ENCODE data around the gene RASAL2. TPM values are rescaled to one million over a fixed set of nuclear protein-coding genes. Genes with fewer than 3 reads are reported as not detected.

RASAL2 gene
- total and polyA plus RNA-seq, 4 experiments from 2014 or later = 0.28 to 0.32 TPM; not detected in 2

DNA sequence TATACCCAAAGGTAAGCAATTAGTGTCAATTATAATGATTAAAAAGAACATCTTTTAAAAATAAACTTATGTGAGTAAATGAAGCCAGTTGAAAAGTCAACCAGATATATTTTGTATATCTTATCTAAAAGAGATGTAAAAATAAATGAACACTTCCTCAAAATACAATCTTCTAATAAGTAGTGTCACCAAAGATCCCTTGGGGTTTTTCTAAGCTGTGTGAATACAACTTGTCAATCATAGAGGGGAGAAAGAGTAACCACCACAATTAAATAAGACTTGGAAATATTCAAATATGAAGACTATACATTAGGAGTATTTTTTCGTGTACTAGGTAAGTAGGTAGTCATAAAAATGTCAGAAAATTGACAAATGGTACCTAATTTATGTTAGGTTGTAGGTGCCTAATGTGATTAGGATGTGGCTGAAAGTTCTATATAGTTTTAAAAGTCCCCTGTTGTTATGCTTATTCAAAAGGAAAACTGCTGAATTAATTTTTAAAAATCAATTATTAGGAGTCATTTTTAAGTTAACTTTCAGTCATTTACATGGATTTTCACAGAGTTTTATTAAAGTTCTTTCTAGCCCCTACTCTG lies 72.6 kb downstream of the RASAL2 start:
- no peak for DNase-seq
- H3K36me3 ChIP-seq (ENCODE audit: insufficient read depth, low read length) = no peaks in the 10 kb centered on the region
- H3K27me3 Mint-ChIP-seq = no peaks in the 10 kb centered on the region
- ChIA-PET POLR2A (ENCODE audit: partially characterized antibody) (no interaction called here), CTCF (ENCODE audit: partially characterized antibody) (no interaction called here)
- H3K36me3 Mint-ChIP-seq = no peaks in the 10 kb centered on the region
- H3K4me3 ChIP-seq (ENCODE audit: low read length in 2 of 2) = no peak overlapping the region
- H3K4me1 Mint-ChIP-seq = no peaks in the 10 kb centered on the region
- H3K27ac ChIP-seq (ENCODE audit: low read depth, low read length) = no peak overlapping the region
- H3K27ac Mint-ChIP-seq = no peak overlapping the region
- no peaks in the 10 kb centered on the region for H3K4me1 ChIP-seq (ENCODE audit: insufficient read depth, low read length)
- no peaks in the 10 kb centered on the region for H3K9me3 ChIP-seq (ENCODE audit: control insufficient read depth in 1 of 2, low read length in 2 of 2)
- intact Hi-C loops (cut with micrococcal nuclease) = no loop called here
- H3K27me3 ChIP-seq (ENCODE audit: insufficient read depth, low read length) = no peaks in the 10 kb centered on the region
- H3K9me3 Mint-ChIP-seq = peaks cover 0 to 4% (median 0%) of the 10 kb centered on the region in 8 donors
- H3K4me3 Mint-ChIP-seq = no peak overlapping the region

DNA sequence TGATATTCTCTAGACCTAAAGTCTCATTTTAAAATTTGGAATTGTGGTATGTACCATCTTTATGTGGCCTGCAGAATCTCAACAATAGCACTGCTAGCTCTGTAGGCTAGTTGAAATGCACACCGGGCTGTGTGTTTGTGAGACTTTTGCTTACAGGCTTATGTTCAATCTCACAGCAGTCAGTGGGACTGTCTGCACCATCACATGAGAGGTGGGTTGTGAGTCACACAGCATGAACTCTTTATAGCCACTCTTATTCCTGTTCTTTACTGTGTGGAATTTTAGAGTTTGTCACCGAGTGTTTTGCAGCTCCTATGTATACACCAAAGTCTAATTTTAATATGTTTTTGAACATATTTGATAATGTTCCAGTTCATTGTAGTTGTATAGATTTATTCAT lies 74.6 kb downstream of the RASAL2 start:
- Histone ChIP-seq H3K36me3 (ENCODE audit: insufficient read depth, low read length) (no peaks in the 10 kb centered on the region), H3K9me3 (ENCODE audit: control insufficient read depth in 1 of 2, low read length in 2 of 2) (no peaks in the 10 kb centered on the region), H3K4me1 (ENCODE audit: insufficient read depth, low read length) (no peaks in the 10 kb centered on the region), H3K27me3 (ENCODE audit: insufficient read depth, low read length) (no peaks in the 10 kb centered on the region), H3K27ac (ENCODE audit: low read depth, low read length) (no peak overlapping the region), H3K4me3 (ENCODE audit: low read length in 2 of 2) (no peak overlapping the region)
- Mint-ChIP-seq H3K9me3 (peaks cover 0 to 2% (median 0%) of the 10 kb centered on the region in 8 donors), H3K4me1 (no peaks in the 10 kb centered on the region), H3K36me3 (no peaks in the 10 kb centered on the region), H3K27me3 (no peaks in the 10 kb centered on the region), H3K4me3 (no peak overlapping the region), H3K27ac (no peak overlapping the region)
- DNase-seq = no peak
- intact Hi-C loops (cut with micrococcal nuclease) = no loop called here
- CTCF ChIA-PET (ENCODE audit: partially characterized antibody) = no interaction called here
- POLR2A ChIA-PET (ENCODE audit: partially characterized antibody) = no interaction called here

DNA sequence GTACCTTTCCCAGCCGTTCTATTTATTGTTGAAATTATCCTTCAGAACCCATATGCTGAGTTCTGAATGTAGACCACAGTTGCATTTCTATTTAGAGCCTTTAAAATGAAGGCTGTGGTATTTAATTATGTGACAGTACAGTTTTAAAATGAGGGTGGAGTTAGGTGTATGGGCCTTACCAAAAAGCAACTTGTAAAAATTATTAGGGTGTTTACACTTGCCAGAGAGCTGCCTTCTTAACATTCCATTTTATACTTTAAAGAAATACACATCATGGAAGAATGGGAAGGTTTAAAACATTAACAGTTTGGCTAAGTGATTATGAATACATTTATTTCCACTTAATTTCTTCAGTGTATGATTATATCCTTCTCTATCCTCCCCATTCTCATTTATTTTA lies 75.7 kb downstream of the RASAL2 start:
- POLR2A ChIA-PET (ENCODE audit: partially characterized antibody) = no interaction called here

DNA sequence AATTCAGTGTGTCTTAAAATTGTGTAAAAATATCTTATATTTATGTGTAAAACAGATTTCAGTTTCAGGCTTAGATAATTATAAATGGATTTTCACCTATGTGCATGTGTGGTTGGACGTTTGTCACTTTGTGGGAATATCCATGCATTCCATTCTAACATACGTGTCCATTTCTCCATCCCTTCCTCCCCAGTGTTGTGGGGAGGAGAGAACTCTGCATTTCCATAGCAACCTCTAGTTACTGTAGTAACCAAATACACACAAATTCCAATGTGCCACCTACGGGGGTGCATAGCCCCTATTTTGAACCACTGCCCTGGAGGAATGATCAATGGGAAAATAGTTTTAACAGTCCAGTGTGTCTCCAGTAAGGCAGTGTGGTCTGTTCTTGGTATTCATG lies 79.0 kb downstream of the RASAL2 start:
- Mint-ChIP-seq H3K9me3 (peaks cover 0 to 4% (median 0%) of the 10 kb centered on the region in 8 donors), H3K4me3 (no peak overlapping the region), H3K27me3 (no peaks in the 10 kb centered on the region), H3K27ac (no peak overlapping the region), H3K4me1 (no peaks in the 10 kb centered on the region), H3K36me3 (no peaks in the 10 kb centered on the region)
- DNase-seq = no peak
- intact Hi-C loops (cut with micrococcal nuclease) = no loop called here
- Histone ChIP-seq H3K27me3 (ENCODE audit: insufficient read depth, low read length) (no peaks in the 10 kb centered on the region), H3K4me3 (ENCODE audit: low read length in 2 of 2) (no peak overlapping the region), H3K4me1 (ENCODE audit: insufficient read depth, low read length) (no peaks in the 10 kb centered on the region), H3K36me3 (ENCODE audit: insufficient read depth, low read length) (no peaks in the 10 kb centered on the region), H3K27ac (ENCODE audit: low read depth, low read length) (no peak overlapping the region), H3K9me3 (ENCODE audit: control insufficient read depth in 1 of 2, low read length in 2 of 2) (no peaks in the 10 kb centered on the region)
- CTCF ChIA-PET (ENCODE audit: partially characterized antibody) = no interaction called here
- POLR2A ChIA-PET (ENCODE audit: partially characterized antibody) = no interaction called here

More for the DNA sequence above, 75.7 kb downstream of the RASAL2 start:
- CTCF ChIA-PET (ENCODE audit: partially characterized antibody) = no interaction called here
- Mint-ChIP-seq H3K4me1 (no peaks in the 10 kb centered on the region), H3K27ac (no peak overlapping the region), H3K27me3 (no peaks in the 10 kb centered on the region), H3K9me3 (peaks cover 0 to 4% (median 0%) of the 10 kb centered on the region in 8 donors), H3K4me3 (no peak overlapping the region), H3K36me3 (no peaks in the 10 kb centered on the region)
- no peak overlapping the region for H3K4me3 ChIP-seq (ENCODE audit: low read length in 2 of 2)
- intact Hi-C loops (cut with micrococcal nuclease) = no loop called here
- H3K27me3 ChIP-seq (ENCODE audit: insufficient read depth, low read length) = no peaks in the 10 kb centered on the region
- no peak for DNase-seq
- H3K36me3 ChIP-seq (ENCODE audit: insufficient read depth, low read length) = no peaks in the 10 kb centered on the region
- no peaks in the 10 kb centered on the region for H3K9me3 ChIP-seq (ENCODE audit: control insufficient read depth in 1 of 2, low read length in 2 of 2)
- no peak overlapping the region for H3K27ac ChIP-seq (ENCODE audit: low read depth, low read length)
- no peaks in the 10 kb centered on the region for H3K4me1 ChIP-seq (ENCODE audit: insufficient read depth, low read length)

DNA sequence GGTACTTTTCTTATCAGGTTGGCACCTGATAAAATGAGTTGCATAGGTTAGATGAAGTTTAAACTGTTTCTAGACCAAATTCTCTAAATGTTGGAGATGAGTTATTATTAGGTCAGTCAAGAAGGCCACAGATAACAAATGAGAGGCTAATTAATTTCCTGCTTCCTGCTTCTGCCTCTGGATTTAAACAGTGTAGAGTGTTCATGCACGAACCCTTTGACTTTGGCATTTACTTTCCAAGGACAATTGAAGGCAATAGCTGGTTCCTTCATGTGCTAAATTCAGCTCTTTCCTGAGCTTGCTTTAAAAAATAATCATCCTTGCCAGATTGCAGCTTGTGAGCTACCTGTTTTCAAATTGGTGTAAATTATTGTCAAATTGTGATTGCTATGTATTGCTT lies 80.6 kb downstream of the RASAL2 start:
- H3K9me3 Mint-ChIP-seq = peaks cover 0 to 4% (median 0%) of the 10 kb centered on the region in 8 donors
- no peaks in the 10 kb centered on the region for H3K27me3 ChIP-seq (ENCODE audit: insufficient read depth, low read length)
- no peaks in the 10 kb centered on the region for H3K27me3 Mint-ChIP-seq
- DNase-seq = no peak
- CTCF ChIA-PET (ENCODE audit: partially characterized antibody) = no interaction called here
- no peaks in the 10 kb centered on the region for H3K4me1 Mint-ChIP-seq
- H3K4me3 ChIP-seq (ENCODE audit: low read length in 2 of 2) = no peak overlapping the region
- no peaks in the 10 kb centered on the region for H3K4me1 ChIP-seq (ENCODE audit: insufficient read depth, low read length)
- H3K9me3 ChIP-seq (ENCODE audit: control insufficient read depth in 1 of 2, low read length in 2 of 2) = no peaks in the 10 kb centered on the region
- H3K27ac ChIP-seq (ENCODE audit: low read depth, low read length) = no peak overlapping the region
- intact Hi-C loops (cut with micrococcal nuclease) = no loop called here
- no peak overlapping the region for H3K27ac Mint-ChIP-seq
- POLR2A ChIA-PET (ENCODE audit: partially characterized antibody) = no interaction called here
- H3K36me3 Mint-ChIP-seq = no peaks in the 10 kb centered on the region
- no peaks in the 10 kb centered on the region for H3K36me3 ChIP-seq (ENCODE audit: insufficient read depth, low read length)
- no peak overlapping the region for H3K4me3 Mint-ChIP-seq

DNA sequence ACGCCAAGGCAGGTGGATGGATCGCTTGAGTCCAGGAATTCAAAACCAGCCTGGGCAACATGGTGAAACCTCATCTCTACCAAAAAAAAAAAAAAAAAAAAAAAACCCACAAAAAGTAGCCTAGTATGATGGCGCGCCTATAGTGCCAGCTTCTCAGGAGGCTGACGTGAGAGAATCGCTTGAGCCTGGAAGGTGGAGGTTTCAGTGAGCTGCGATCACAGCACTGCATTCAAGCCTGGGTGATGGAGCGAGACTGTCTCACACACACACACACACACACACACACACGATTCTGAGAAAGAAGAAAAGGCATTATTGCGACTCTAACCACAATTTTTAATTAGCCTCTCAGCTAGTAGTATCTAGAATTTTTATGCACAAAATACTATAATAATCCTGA lies 86.5 kb downstream of the RASAL2 start:
- ChIA-PET POLR2A (ENCODE audit: partially characterized antibody) (no interaction called here), CTCF (ENCODE audit: partially characterized antibody) (no interaction called here)
- no peaks in the 10 kb centered on the region for H3K4me1 Mint-ChIP-seq
- intact Hi-C loops (cut with micrococcal nuclease) = no loop called here
- no peaks in the 10 kb centered on the region for H3K36me3 Mint-ChIP-seq
- Histone ChIP-seq H3K4me3 (ENCODE audit: low read length in 2 of 2) (no peak overlapping the region), H3K27me3 (ENCODE audit: insufficient read depth, low read length) (no peaks in the 10 kb centered on the region), H3K36me3 (ENCODE audit: insufficient read depth, low read length) (no peaks in the 10 kb centered on the region), H3K4me1 (ENCODE audit: insufficient read depth, low read length) (no peaks in the 10 kb centered on the region), H3K27ac (ENCODE audit: low read depth, low read length) (no peak overlapping the region), H3K9me3 (ENCODE audit: control insufficient read depth in 1 of 2, low read length in 2 of 2) (no peaks in the 10 kb centered on the region)
- DNase-seq = no peak
- no peaks in the 10 kb centered on the region for H3K27me3 Mint-ChIP-seq
- no peak overlapping the region for H3K4me3 Mint-ChIP-seq
- H3K9me3 Mint-ChIP-seq = peaks cover 0 to 5% (median 0%) of the 10 kb centered on the region in 8 donors
- H3K27ac Mint-ChIP-seq = no peak overlapping the region

DNA sequence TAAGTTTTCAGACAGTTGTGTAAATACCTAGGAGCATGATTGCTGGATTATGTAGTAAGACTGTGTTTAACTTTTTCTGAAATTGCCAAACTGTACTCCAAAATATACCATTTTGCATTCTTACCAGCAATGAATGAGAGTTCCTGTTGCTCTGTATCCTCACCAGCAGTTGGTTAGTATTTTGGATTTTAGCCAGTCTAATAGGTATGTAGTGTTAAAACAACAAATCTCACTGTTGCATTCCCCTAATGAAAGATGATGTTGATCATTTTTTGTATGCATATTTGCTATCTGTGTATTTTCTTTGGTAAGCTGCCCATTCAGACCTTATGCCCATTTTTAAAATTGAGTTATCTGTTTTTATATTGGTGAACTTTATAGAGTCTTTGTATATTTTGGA lies 89.9 kb downstream of the RASAL2 start:
- H3K9me3 ChIP-seq (ENCODE audit: control insufficient read depth in 1 of 2, low read length in 2 of 2) = no peaks in the 10 kb centered on the region
- no peaks in the 10 kb centered on the region for H3K36me3 ChIP-seq (ENCODE audit: insufficient read depth, low read length)
- H3K27ac ChIP-seq (ENCODE audit: low read depth, low read length) = no peak overlapping the region
- H3K4me1 Mint-ChIP-seq = no peaks in the 10 kb centered on the region
- CTCF ChIA-PET (ENCODE audit: partially characterized antibody) = no interaction called here
- H3K4me1 ChIP-seq (ENCODE audit: insufficient read depth, low read length) = no peaks in the 10 kb centered on the region
- H3K9me3 Mint-ChIP-seq = peaks cover 0 to 6% (median under 1%) of the 10 kb centered on the region in 8 donors
- no peak overlapping the region for H3K4me3 Mint-ChIP-seq
- POLR2A ChIA-PET (ENCODE audit: partially characterized antibody) = no interaction called here
- no peak overlapping the region for H3K4me3 ChIP-seq (ENCODE audit: low read length in 2 of 2)
- DNase-seq = no peak
- H3K27ac Mint-ChIP-seq = no peak overlapping the region
- H3K36me3 Mint-ChIP-seq = no peaks in the 10 kb centered on the region
- intact Hi-C loops (cut with micrococcal nuclease) = no loop called here
- H3K27me3 ChIP-seq (ENCODE audit: insufficient read depth, low read length) = no peaks in the 10 kb centered on the region
- no peaks in the 10 kb centered on the region for H3K27me3 Mint-ChIP-seq

DNA sequence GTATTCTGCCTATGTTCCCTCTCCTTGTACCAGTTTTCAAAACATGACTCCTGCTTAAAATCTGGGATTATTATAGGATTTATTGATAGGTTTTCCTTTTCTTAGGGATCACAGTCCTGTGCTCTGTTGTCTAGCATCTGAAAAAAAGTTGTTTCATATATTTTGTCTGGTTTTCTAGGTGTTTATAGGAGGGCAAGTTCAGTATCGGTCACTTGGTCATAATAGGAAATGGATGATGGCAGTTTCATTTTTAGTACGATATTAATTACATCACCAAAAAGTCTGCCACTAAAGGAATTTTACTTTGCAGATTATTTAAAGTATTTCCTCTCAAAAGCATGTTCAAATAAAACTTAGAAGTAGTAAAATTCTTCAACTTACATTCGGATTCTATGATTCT lies 94.4 kb downstream of the RASAL2 start:
- Histone ChIP-seq H3K4me3 (ENCODE audit: low read length in 2 of 2) (no peak overlapping the region), H3K36me3 (ENCODE audit: insufficient read depth, low read length) (no peaks in the 10 kb centered on the region), H3K9me3 (ENCODE audit: control insufficient read depth in 1 of 2, low read length in 2 of 2) (no peaks in the 10 kb centered on the region), H3K27me3 (ENCODE audit: insufficient read depth, low read length) (no peaks in the 10 kb centered on the region), H3K4me1 (ENCODE audit: insufficient read depth, low read length) (no peaks in the 10 kb centered on the region), H3K27ac (ENCODE audit: low read depth, low read length) (no peak overlapping the region)
- Mint-ChIP-seq H3K4me1 (no peaks in the 10 kb centered on the region), H3K27me3 (no peaks in the 10 kb centered on the region), H3K4me3 (no peak overlapping the region), H3K9me3 (peaks cover 0 to 6% (median under 1%) of the 10 kb centered on the region in 8 donors), H3K36me3 (no peaks in the 10 kb centered on the region), H3K27ac (no peak overlapping the region)
- intact Hi-C loops (cut with micrococcal nuclease) = no loop called here
- CTCF ChIA-PET (ENCODE audit: partially characterized antibody) = no interaction called here
- no peak for DNase-seq
- POLR2A ChIA-PET (ENCODE audit: partially characterized antibody) = no interaction called here
